OCI-LY1 (cell line): ENCODE measurements around the gene ESAM.

ENCODE experiments used
- EZH2 ChIP-seq: fragments of 200-600 bp; sonication (generic), shearing (Covaris generic); IDR thresholded peaks from 2 replicates; pipeline ENCODE4 v1.8.0; 2017; ENCODE audit warnings: borderline replicate concordance, mixed run types, mild to moderate bottlenecking, antibody characterized with exemption, low read length, moderate library complexity, mixed read lengths
- TF ChIP-seq, protein P1 (sequence below): fragments of 200-600 bp; sonication (generic), shearing (Covaris generic); IDR thresholded peaks from 2 replicates; pipeline ENCODE4 v1.5.1; 2017; ENCODE audit warnings: mild to moderate bottlenecking, antibody characterized with exemption, low read length, moderate library complexity, mixed read lengths

DNA sequence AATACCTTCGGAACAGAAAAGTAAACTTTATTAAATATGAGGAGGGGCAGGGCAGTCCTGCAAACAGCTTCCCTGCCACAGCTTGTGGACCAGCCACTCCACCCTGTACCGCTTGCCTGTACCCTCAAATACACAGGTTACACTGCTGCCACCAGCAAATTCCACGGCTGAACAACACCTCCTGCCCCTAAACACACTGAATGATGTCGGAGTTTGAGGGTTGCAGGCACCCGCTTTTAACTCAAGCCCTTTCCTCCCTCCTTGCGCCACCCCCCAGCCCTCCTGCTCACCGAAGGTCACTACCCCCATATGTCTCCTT, 14.0 kb downstream of the ESAM start:
- TF ChIP-seq, protein P1, sequence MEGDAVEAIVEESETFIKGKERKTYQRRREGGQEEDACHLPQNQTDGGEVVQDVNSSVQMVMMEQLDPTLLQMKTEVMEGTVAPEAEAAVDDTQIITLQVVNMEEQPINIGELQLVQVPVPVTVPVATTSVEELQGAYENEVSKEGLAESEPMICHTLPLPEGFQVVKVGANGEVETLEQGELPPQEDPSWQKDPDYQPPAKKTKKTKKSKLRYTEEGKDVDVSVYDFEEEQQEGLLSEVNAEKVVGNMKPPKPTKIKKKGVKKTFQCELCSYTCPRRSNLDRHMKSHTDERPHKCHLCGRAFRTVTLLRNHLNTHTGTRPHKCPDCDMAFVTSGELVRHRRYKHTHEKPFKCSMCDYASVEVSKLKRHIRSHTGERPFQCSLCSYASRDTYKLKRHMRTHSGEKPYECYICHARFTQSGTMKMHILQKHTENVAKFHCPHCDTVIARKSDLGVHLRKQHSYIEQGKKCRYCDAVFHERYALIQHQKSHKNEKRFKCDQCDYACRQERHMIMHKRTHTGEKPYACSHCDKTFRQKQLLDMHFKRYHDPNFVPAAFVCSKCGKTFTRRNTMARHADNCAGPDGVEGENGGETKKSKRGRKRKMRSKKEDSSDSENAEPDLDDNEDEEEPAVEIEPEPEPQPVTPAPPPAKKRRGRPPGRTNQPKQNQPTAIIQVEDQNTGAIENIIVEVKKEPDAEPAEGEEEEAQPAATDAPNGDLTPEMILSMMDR: no peak
- TF ChIP-seq EZH2: no peak
